Tibial artery (tissue), 4 donors: Measurements from ENCODE around the gene APBB2.

Experiments used
- DNase-seq, 2 donors: peaks; one replicate each; pipeline ENCODE4 v3.0.0-alpha.2; 2019
- H3K27ac ChIP-seq, 2 donors: fragments of 200-600 bp; sonication (generic) in 1 of 2; 1 replicate in 1 of 2; 2 replicates in 1 of 2; pipeline ENCODE4 v1.5.1; 2018 to 2019; ENCODE audit warnings: mild to moderate bottlenecking in 1 of 2
- H3K27me3 ChIP-seq, 2 donors: fragments of 200-600 bp; sonication (generic) in 1 of 2; one replicate each; pipeline versions ENCODE4 v1.5.1 to v1.6.0; 2016 to 2019
- H3K36me3 ChIP-seq, 3 donors: fragments of 200-600 bp; sonication (generic) in 2 of 3; one replicate each; pipeline ENCODE4 v1.5.1; 2016 to 2019; ENCODE audit warnings: mild to moderate bottlenecking in 2 of 3
- H3K4me1 ChIP-seq, 4 donors: fragments of 200-600 bp; sonication (generic) in 2 of 4; 1 replicate in 3 of 4; 2 replicates in 1 of 4; pipeline ENCODE4 v1.5.1; 2016 to 2019
- H3K4me3 ChIP-seq, 2 donors: fragments of 200-600 bp; sonication (generic) in 1 of 2; 1 replicate in 1 of 2; 2 replicates in 1 of 2; pipeline ENCODE4 v1.5.1; 2018 to 2019; ENCODE audit warnings: mild to moderate bottlenecking in 2 of 2
- H3K9me3 ChIP-seq, 3 donors: fragments of 200-600 bp; sonication (generic) in 1 of 3; one replicate each; pipeline ENCODE4 v1.5.1; 2016 to 2019
- intact Hi-C: fragments of 100-400 bp; cut with DNase I; formaldehyde crosslinking; loops from one replicate; pipeline ENCODE4 v1.15.0; 2023; ENCODE audit warnings: low total_unique reads
- TF ChIP-seq, protein P1 (sequence below), 2 experiments: fragments of 200-600 bp in 1 of 2; fragments of 450-650 bp in 1 of 2; IDR thresholded peaks; one replicate each; pipeline ENCODE4 v1.5.1; 2017 to 2019; ENCODE audit warnings: antibody characterized with exemption in 2 of 2, mild to moderate bottlenecking in 1 of 2, moderate library complexity in 1 of 2

The APBB2 gene

DNA sequence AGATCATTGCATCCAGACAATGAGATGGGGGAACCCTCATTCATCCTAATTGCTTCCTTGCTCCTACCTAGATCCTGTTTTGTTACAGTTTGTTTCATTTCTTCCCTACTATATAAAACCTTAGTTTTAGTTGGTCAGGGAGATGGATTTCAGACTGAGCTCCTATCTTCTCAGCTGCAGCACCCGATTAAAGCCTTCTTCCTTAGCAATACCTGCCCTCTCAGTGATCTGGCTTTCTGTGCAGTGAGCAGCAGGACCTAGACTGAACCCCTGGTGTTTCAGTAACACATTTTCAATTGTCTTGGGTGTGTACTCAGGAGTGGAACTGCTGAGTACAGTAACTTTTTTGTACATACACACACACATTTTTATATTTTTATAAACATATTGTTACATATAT lies 187.4 kb downstream of the APBB2 start:
- Histone ChIP-seq H3K27ac (no peak overlapping the region), H3K27me3 (no peaks in the 10 kb centered on the region), H3K9me3 (peaks cover 4 to 26% (median 16%) of the 10 kb centered on the region in 3 donors), H3K36me3 (peaks cover 0 to 16% (median 16%) of the 10 kb centered on the region in 3 donors), H3K4me3 (no peak overlapping the region), H3K4me1 (peaks cover 0 to 25% (median 10%) of the 10 kb centered on the region in 4 donors)
- no peak for DNase-seq
- intact Hi-C loops = no loop called here
- TF ChIP-seq, protein P1, sequence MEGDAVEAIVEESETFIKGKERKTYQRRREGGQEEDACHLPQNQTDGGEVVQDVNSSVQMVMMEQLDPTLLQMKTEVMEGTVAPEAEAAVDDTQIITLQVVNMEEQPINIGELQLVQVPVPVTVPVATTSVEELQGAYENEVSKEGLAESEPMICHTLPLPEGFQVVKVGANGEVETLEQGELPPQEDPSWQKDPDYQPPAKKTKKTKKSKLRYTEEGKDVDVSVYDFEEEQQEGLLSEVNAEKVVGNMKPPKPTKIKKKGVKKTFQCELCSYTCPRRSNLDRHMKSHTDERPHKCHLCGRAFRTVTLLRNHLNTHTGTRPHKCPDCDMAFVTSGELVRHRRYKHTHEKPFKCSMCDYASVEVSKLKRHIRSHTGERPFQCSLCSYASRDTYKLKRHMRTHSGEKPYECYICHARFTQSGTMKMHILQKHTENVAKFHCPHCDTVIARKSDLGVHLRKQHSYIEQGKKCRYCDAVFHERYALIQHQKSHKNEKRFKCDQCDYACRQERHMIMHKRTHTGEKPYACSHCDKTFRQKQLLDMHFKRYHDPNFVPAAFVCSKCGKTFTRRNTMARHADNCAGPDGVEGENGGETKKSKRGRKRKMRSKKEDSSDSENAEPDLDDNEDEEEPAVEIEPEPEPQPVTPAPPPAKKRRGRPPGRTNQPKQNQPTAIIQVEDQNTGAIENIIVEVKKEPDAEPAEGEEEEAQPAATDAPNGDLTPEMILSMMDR (IDR thresholded peaks at IDR 0.05) = no peak

DNA sequence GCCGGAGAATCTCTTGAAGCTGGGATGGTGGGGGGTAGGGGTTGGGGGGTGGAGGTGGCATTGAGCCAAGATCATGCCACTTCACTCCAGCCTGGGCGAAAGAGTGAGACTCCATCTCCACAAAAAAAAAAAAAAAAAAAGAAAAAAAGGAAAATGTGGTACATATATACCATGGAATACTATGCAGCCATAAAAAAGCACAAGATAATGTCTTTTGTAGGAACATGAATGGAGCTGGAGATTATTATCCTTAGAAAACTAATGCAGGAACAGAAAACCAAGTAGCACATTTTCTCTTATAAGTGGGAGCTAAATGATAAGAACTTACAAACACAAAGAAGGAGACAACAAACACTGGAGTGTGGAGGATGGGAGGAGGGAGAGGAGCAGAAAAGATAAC lies 188.5 kb downstream of the APBB2 start:
- TF ChIP-seq, protein P1 (IDR thresholded peaks at IDR 0.05) = no peak
- intact Hi-C loops = no loop called here
- H3K4me3 ChIP-seq = no peak overlapping the region

DNA sequence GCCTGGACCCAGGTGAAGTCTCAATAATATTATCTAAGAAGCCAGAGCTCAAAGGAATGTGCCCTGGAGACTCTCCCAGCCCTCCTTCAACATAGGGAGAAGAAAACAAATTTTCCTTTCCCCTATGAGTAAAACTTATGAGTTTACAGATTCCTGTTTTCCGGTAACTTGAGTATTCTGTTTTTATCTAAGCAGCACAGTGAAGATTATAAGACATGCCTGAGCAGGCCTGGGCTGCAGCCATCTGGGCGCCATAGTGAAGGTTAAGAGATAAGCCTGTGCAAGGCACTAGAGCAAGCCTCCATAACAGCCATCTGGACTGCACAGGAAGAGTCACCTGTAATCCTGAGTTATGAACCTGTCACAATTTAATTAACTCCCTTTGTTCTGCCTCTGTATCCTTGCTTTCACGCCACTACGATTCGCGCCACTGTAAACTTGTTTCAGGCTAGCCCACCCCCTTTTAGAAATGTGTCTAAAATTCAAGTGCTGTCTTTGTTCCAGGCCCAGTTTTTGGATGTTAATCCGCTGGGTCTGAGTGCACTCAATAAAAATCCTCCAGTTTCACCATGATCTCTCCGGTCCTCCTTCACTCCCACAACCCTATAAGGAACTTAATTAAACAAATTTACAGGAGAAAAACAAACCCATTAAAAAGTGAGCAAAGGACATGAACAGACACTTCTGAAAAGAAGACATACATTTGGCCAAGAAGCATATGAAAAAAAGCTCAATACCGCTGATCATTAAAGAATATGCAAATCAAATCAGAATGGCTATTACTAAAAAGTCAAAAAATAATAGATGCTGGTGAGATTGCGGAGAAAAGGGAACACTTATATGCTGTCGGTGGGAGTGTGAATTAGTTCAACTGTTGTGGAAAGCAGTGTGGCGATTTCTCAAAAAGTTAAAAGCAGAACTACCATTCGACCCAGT lies 189.5 kb downstream of the APBB2 start:
- Histone ChIP-seq H3K4me1 (peaks cover 0 to 21% (median 11%) of the 10 kb centered on the region in 4 donors), H3K27ac (no peak overlapping the region), H3K36me3 (peaks cover 0 to 22% (median 16%) of the 10 kb centered on the region in 3 donors), H3K9me3 (peaks cover 4 to 26% (median 16%) of the 10 kb centered on the region in 3 donors), H3K4me3 (no peak overlapping the region), H3K27me3 (no peaks in the 10 kb centered on the region)
- no peak for DNase-seq
- intact Hi-C loops = no loop called here
- TF ChIP-seq, protein P1 (IDR thresholded peaks at IDR 0.05) = no peak

More for the DNA sequence above, 188.5 kb downstream of the APBB2 start:
- H3K27me3 ChIP-seq = no peaks in the 10 kb centered on the region
- no peak for DNase-seq
- H3K36me3 ChIP-seq = peaks cover 0 to 22% (median 16%) of the 10 kb centered on the region in 3 donors
- peaks cover 0 to 25% (median 10%) of the 10 kb centered on the region in 4 donors for H3K4me1 ChIP-seq
- H3K9me3 ChIP-seq = peaks cover 4 to 26% (median 16%) of the 10 kb centered on the region in 3 donors
- no peak overlapping the region for H3K27ac ChIP-seq

DNA sequence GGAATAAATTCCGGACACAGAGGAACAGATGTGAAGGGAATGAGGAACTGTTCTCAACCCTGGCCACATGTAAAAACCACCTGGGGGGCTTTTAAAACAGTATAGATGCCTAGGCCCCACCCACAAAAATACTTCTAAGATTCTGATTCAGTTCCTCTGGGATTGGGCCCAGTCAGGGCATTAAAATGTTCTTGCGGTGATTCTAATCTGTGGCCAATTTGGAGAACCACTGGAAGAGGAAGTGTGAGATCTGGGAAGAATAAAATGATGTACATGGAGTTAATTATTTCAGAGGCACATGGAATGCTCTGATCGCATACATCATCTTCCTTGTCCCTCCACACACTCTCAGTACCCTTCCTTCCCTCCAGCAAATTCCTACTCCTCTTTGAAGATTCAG lies 192.2 kb downstream of the APBB2 start:
- Histone ChIP-seq H3K27me3 (no peaks in the 10 kb centered on the region), H3K36me3 (peaks cover 0 to 22% (median 16%) of the 10 kb centered on the region in 3 donors), H3K4me1 (peaks cover 0 to 7% (median 0%) of the 10 kb centered on the region in 4 donors), H3K4me3 (no peak overlapping the region), H3K9me3 (peaks cover 4 to 26% (median 16%) of the 10 kb centered on the region in 3 donors), H3K27ac (no peak overlapping the region)
- DNase-seq = no peak
- TF ChIP-seq, protein P1 (IDR thresholded peaks at IDR 0.05) = no peak
- intact Hi-C loops = no loop called here

DNA sequence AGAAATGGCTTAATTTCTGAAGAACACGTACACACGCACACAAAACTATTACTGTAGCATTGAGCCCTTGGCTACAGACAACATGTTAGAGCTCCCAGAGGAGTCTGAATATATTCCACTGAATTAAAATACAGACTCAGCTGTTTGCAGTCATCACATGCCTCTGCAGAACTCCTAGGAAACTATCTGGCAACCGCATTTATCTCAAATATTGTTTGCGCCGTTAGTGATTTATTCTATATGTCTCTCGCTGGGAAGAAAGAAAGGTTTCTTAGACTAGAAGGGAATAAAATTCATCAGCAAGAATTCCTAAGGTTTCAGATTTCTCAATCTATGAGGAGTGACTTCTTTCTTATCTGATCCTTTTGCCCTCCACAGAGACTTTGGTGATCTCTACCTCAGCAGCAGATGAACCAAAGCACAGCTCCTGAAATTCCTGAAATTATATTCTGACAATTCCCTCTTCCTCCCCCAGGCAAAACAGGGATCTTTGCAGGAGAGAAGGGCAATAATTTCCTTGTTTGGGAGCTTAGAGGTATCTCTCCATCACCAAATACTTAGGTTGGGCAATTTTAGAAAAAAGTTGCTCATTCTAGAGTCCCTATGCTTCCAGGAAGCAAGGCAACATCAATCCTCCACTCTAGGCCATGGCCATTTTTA lies 199.2 kb downstream of the APBB2 start:
- no peak for DNase-seq
- intact Hi-C loops = no loop called here
- no peaks in the 10 kb centered on the region for H3K9me3 ChIP-seq
- peaks cover 4 to 12% (median 7%) of the 10 kb centered on the region in 3 donors for H3K36me3 ChIP-seq
- peaks cover 0 to 21% (median 6%) of the 10 kb centered on the region in 4 donors for H3K4me1 ChIP-seq
- no peak overlapping the region for H3K27ac ChIP-seq
- no peaks in the 10 kb centered on the region for H3K27me3 ChIP-seq
- TF ChIP-seq, protein P1 (IDR thresholded peaks at IDR 0.05) = no peak
- no peak overlapping the region for H3K4me3 ChIP-seq
